Immature natural killer cell (primary cell): ENCODE data around the gene PRPF40A. TPM values are rescaled to one million over a fixed set of nuclear protein-coding genes. Genes with fewer than 3 reads are reported as not detected.
"Not testable (repeated sequence)": the region's sequence is repeated elsewhere in the genome, so short reads cannot be mapped to it uniquely, and the experiment has no call there.

Experiments
- DNase-seq, 3 donors: peaks; one replicate each; pipeline ENCODE4 v3.0.0; 2022; ENCODE audit warnings: mixed read lengths in 1 of 3
- H3K27ac Mint-ChIP-seq, 6 donors: one replicate each; pipeline ENCODE4 v1.8.0; 2020; ENCODE audit warnings: mixed read lengths in 6 of 6, mild to moderate bottlenecking in 5 of 6, inconsistent platforms in 4 of 6, moderate library complexity in 3 of 6
- H3K27me3 Mint-ChIP-seq, 3 donors: one replicate each; pipeline ENCODE4 v1.8.0; 2020 to 2021; ENCODE audit warnings: low read depth in 3 of 3, mild to moderate bottlenecking in 3 of 3, mixed read lengths in 3 of 3, moderate library complexity in 3 of 3, inconsistent platforms in 1 of 3
- H3K36me3 Mint-ChIP-seq, 3 donors: one replicate each; pipeline ENCODE4 v1.8.0; 2020; ENCODE audit warnings: mixed read lengths in 3 of 3, inconsistent platforms in 2 of 3, mild to moderate bottlenecking in 2 of 3
- H3K4me1 Mint-ChIP-seq, 2 donors: one replicate each; pipeline ENCODE4 v1.8.0; 2020; ENCODE audit warnings: inconsistent platforms in 2 of 2, mild to moderate bottlenecking in 2 of 2, mixed read lengths in 2 of 2, moderate library complexity in 1 of 2
- H3K4me3 Mint-ChIP-seq, 5 donors: one replicate each; pipeline ENCODE4 v1.8.0; 2020; ENCODE audit warnings: mild to moderate bottlenecking in 5 of 5, mixed read lengths in 5 of 5, inconsistent platforms in 3 of 5, moderate library complexity in 3 of 5
- H3K9me3 Mint-ChIP-seq, 6 donors: one replicate each; pipeline ENCODE4 v1.8.0; 2020; ENCODE audit warnings: mild to moderate bottlenecking in 6 of 6, mixed read lengths in 6 of 6, inconsistent platforms in 4 of 6, moderate library complexity in 3 of 6
- polyA plus RNA-seq, 3 donors: library from polyadenylated mRNA; unstranded; fragments of 300-500 nt; fragmentation: Illumina TruSeq; gene quantifications; one replicate each; pipeline ENCODE4 v1.2.3, GENCODE V29; 2021

Gene PRPF40A
- polyA plus RNA-seq, 3 donors from 2014 or later = 76.1 to 132 (median 85.7) TPM

DNA sequence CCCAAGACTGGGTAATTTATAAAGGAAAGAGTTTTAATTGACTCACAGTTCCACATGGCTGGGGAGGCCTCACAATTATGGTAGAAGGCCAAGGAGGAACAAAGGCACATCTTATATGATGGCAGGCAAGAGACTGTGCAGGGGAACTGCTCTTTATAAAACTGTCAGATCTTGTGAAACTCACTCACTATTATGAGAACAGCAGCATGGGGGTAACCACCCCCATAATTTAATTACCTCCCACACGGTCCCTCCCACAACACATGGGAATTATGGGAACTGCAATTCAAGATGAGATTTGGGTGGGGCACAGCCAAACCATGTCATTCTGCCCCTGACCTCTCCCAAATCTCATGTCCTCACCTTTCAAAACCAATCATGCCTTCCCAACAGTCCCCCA lies 20.2 kb upstream of the PRPF40A start:
- DNase-seq, H3K4me3 Mint-ChIP-seq, H3K27me3 Mint-ChIP-seq, H3K9me3 Mint-ChIP-seq, H3K4me1 Mint-ChIP-seq: not testable (repeated sequence)
- peaks cover 14 to 22% (median 22%) of the 10 kb centered on the region in 3 donors for H3K36me3 Mint-ChIP-seq
- H3K27ac Mint-ChIP-seq = peak overlapping the region in 1 of 6 donors; percentile 30

DNA sequence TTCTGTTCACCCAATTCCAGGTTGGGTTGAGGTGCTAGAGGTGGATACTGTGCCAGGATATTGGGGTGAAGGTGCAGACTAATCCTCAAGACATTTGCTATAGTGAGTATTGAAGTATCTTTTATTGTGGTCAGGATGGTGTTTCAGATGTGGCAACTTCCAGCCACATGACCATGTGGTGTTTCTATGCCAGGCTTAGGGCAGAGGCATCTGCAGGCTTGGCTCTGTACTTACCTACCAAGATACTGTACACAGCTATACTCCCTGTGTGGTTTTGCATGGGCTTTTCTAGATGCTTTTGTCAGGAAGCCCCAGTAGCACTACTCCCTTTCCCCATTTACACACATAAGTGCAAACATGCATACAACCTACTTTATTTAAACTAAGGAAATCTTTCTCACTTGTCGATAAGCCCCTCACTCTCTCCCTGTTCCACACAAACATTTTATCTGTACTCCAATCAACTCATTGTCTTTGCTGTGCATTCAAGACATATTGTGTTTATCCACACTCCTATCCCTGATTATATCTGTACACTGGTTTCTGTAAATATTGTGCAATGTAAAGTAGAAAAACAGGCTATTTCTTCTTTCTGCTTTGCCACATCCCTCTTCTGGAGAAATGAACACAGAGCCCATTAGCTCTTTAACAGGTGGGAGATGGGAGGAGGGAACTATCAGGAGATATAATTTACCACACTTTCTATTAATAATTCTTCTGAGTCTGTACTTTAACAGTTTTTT lies 13.5 kb upstream of the PRPF40A start:
- peaks cover 29 to 42% of the 10 kb centered on the region in 2 donors for H3K4me1 Mint-ChIP-seq
- peak; percentile 65 to 68 (median 68) for DNase-seq
- H3K27me3 Mint-ChIP-seq = peaks cover 0 to 11% (median 0%) of the 10 kb centered on the region in 3 donors
- H3K36me3 Mint-ChIP-seq = no peaks in the 10 kb centered on the region
- peak overlapping the region; percentile 30 to 91 (median 72) for H3K27ac Mint-ChIP-seq
- H3K9me3 Mint-ChIP-seq = no peaks in the 10 kb centered on the region
- peak overlapping the region; percentile 54 to 66 (median 57) for H3K4me3 Mint-ChIP-seq

DNA sequence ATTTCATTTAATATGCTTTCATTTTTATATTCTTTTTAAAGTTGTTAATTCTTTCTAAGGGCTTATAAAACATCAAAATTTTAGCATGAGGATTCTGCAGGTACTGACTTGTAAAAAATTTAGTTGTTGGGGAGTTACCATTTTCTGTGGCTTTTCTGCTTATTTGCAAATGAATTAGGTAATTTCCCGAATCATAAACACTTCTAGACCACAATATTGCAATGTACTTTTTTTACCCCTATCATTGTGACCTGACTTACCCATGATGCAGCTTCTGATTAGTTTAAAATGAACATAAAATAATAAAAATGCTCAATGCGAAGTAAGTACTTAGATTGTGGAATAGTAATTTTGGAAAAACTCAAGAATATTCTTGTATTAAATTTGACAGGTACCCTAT lies 12.6 kb upstream of the PRPF40A start:
- Mint-ChIP-seq H3K4me3 (peak overlapping the region; percentile 20 to 66 (median 57)), H3K27ac (peak overlapping the region; percentile 17 to 91 (median 64)), H3K27me3 (peaks cover 0 to 11% (median 0%) of the 10 kb centered on the region in 3 donors), H3K9me3 (no peaks in the 10 kb centered on the region), H3K36me3 (no peaks in the 10 kb centered on the region), H3K4me1 (peaks cover 29 to 42% of the 10 kb centered on the region in 2 donors)
- peak; percentile 23 to 44 (median 28) for DNase-seq

DNA sequence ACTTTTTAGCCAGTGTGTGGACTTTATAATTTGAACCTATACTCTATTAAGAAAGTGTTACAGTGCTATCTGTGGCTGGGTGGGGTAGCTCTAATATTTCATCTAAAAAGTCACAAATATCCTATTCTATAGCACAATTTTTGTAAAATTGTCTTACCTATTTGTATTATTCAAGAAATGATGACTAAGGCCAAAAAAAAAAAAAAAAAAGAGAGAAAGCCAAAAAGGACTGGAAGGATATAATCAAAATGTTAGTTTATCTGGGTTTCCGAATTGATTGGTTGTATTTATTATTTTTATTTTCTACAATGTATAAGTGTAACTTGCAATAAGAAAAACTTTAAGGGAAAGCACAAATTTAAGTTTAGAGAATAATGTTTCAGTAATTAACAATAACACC lies 6.7 kb upstream of the PRPF40A start:
- H3K4me1 Mint-ChIP-seq = peaks cover 22 to 37% of the 10 kb centered on the region in 2 donors
- no peak overlapping the region for H3K4me3 Mint-ChIP-seq
- no peaks in the 10 kb centered on the region for H3K9me3 Mint-ChIP-seq
- H3K27me3 Mint-ChIP-seq = peaks cover 0 to 3% (median under 1%) of the 10 kb centered on the region in 3 donors
- H3K27ac Mint-ChIP-seq = no peak overlapping the region
- H3K36me3 Mint-ChIP-seq = no peaks in the 10 kb centered on the region
- DNase-seq = no peak

DNA sequence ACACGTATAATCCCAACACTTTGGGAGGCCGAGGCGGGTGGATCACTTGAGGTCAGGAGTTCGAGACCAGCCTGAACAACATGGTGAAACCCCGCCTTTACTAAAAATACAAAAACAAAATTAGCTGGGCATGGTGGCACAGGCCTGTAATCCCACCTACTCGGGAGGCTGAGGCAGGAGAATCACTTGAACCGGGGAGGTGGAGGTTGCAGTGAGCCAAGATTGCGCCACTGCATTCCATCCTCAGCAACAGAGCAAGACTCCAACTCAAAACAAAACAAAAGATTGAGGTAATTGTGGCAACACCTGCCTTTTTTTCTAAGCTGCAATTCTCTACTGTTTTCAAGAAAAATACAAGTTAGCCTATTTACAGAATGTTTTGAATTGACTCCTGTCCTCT lies 5.4 kb upstream of the PRPF40A start:
- Mint-ChIP-seq H3K27me3 (peaks cover 10 to 15% (median 12%) of the 10 kb centered on the region in 3 donors), H3K4me1 (peaks cover 23 to 33% of the 10 kb centered on the region in 2 donors)
- not testable (repeated sequence) for DNase-seq, H3K9me3 Mint-ChIP-seq, H3K27ac Mint-ChIP-seq, H3K36me3 Mint-ChIP-seq, H3K4me3 Mint-ChIP-seq

DNA sequence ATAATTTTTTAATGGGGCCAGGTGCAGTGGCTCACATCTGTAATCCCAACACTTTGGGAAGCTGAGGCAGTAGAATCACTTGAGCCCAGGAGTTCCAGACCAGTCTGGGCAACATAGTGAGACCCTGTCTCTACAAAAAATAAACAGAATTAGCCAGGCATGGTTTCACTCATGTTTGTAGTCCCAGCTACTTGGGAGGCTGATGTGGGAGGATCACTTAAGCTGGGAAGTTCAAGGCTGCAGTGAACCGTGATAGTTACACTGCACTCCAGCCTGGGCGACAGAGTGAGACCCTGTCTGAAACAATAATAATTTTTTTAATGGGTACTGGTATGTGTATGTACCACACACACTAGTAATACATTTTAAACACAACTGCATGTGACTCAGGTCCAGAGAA lies 3.5 kb upstream of the PRPF40A start:
- H3K27me3 Mint-ChIP-seq = peaks cover 19 to 24% (median 23%) of the 10 kb centered on the region in 3 donors
- H3K9me3 Mint-ChIP-seq = no peaks in the 10 kb centered on the region
- no peak for DNase-seq
- no peak overlapping the region for H3K27ac Mint-ChIP-seq
- peaks cover 38 to 50% of the 10 kb centered on the region in 2 donors for H3K4me1 Mint-ChIP-seq
- H3K36me3 Mint-ChIP-seq = no peaks in the 10 kb centered on the region
- peak overlapping the region in 3 of 5 donors; percentile 1 to 94 (median 4) for H3K4me3 Mint-ChIP-seq

DNA sequence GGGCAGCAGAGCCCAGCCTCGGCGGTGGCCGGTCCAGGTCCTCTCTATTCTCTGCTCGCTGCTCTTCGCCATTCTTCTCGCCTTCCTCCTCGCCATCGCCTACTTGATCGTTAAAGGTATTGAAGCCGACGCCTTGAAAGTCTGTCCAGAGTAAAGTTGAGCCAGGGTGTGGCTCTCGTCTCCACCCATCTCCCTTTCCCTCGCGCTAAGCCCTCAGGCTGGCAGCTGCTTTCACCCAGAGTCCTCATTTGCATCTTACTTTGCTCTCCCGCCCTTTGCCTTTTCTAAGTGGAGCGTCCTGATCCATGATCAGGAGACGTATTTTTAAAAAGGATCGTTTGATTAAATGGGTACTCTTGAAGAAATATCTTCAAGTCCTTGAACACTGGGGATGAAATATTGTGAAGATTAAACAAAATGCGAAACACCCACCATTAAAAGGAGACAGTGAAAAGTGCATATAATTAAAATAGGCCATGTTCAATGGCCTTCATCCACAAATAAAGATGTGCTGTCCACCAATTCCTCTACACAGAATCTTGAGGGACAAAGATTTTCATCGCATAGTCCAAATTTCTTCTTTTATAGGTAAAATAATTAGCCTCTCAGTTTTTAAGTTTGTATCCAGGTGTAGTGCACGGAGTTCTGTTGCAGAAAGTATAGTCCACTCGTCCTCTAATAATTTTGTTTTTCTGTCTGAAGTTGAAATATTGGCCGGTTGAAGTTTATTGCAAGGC lies 1.8 kb upstream of the PRPF40A start:
- Mint-ChIP-seq H3K27me3 (peaks cover 19 to 24% (median 23%) of the 10 kb centered on the region in 3 donors), H3K27ac (peak overlapping the region; percentile 96 to 98 (median 96)), H3K4me1 (peaks cover 45 to 67% of the 10 kb centered on the region in 2 donors), H3K36me3 (no peaks in the 10 kb centered on the region), H3K9me3 (no peaks in the 10 kb centered on the region), H3K4me3 (peak overlapping the region; percentile 94 to 99 (median 98))
- no peak for DNase-seq

DNA sequence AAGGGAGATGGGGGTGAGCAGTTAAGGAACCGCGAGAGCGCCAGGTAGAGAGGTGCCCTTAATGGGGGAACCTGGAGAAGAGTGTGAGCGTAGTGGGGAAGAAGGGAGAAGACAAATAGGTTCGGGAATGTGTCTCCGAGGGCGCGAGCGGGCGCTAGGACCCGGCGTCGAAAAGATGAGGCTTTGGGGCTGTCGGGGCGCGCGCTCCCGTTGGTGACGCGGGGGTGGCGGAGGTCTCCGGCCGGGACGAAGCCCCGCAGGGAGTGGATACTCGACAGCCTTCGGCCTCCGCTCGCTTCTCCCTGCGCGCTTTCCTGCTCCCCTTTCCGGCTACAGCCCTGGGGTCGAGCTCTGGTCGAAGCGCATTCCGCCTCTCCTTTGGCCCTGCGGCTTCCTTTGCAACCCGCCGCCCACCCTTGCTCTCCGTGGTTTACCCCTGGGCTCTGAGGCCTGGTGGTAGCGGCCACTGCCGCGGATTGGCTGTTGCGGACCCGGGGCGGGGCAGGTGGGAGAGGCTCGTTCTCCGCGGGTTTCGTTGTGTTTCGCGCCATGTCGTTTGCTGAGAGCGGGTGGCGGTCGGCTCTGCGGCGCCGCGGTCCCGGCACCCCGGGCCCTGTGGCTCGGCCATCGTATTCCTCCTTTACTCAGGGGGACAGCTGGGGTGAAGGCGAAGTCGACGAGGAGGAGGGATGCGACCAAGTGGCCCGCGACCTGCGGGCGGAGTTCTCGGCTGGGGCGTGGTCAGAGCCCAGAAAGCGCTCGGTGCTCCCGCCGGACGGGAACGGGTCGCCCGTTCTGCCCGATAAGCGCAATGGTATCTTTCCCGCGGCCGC lies 1.0 kb upstream of the PRPF40A start, which contains the start of gene ARL6IP6:
Gene ARL6IP6 (plus strand): TSS at position 545 of the 833 bp plus-strand sequence. CDS start 5 bp downstream, at position 550.
- Mint-ChIP-seq H3K27me3 (peaks cover 19 to 24% (median 23%) of the 10 kb centered on the region in 3 donors), H3K9me3 (no peaks in the 10 kb centered on the region), H3K27ac (peak within 1 kb of the TSS; percentile 96 to 98 (median 96)), H3K4me1 (peaks cover 44 to 75% of the 10 kb centered on the region in 2 donors), H3K36me3 (no peaks in the 10 kb centered on the region), H3K4me3 (peak within 1 kb of the TSS; percentile 94 to 99 (median 98))
- DNase-seq = peak; percentile 94 to 96 (median 94)

DNA sequence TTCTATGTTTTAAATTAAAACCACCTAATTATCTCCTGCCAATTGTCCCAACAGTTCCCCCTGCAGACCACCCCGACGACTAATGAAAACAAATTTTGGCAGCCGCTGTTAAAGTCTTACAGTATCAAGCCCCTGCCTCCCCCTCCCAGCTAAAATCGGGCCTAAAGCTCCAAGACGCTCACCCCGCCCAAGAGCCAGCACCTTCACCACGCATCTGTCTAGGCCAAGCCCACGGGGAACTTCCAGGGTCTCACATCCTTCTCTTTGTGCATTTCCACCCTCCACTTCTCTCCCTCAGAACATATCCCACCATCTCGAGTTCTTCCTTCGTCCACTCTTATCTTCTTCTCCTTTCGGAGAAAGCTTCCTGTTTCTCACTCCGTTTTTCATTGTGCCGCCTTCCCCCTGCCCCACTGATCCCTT lies 445 bp downstream of the PRPF40A start:
- peak overlapping the region; percentile 94 to 99 (median 98) for H3K4me3 Mint-ChIP-seq
- peak overlapping the region; percentile 96 to 98 (median 96) for H3K27ac Mint-ChIP-seq
- peaks cover 19 to 24% (median 23%) of the 10 kb centered on the region in 3 donors for H3K27me3 Mint-ChIP-seq
- peaks cover 50 to 81% of the 10 kb centered on the region in 2 donors for H3K4me1 Mint-ChIP-seq
- DNase-seq = no peak
- peaks cover 0 to 4% (median 0%) of the 10 kb centered on the region in 3 donors for H3K36me3 Mint-ChIP-seq
- H3K9me3 Mint-ChIP-seq = no peaks in the 10 kb centered on the region

DNA sequence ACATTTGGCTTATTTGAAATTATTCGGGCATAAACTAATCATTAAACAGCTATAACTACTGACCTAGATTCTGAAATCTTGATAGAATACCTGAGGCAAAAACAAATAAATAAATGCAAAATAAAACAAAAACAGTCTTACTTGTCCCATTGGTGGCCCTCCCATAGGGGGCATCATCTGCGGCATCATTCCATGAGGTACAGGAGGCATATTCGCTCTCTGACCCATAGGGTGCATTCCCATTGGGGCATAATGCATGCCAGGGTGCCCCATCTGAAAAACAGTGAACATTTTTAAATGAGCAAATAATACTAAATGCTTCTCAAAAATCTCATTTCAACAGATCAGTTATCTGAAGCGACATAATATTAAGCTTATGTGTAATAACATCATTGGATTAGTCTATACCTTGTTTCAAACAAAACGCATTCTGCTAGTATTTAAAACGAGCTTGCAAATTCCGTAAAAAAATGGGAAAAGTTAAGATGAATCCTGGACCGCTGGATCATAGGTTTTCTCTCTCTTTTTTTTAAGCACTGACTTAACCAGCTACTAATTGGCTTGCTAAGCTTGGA lies 1.3 kb downstream of the PRPF40A start:
- peaks cover 19 to 24% (median 23%) of the 10 kb centered on the region in 3 donors for H3K27me3 Mint-ChIP-seq
- H3K4me3 Mint-ChIP-seq = peak overlapping the region; percentile 94 to 99 (median 98)
- no peaks in the 10 kb centered on the region for H3K9me3 Mint-ChIP-seq
- H3K4me1 Mint-ChIP-seq = peaks cover 49 to 82% of the 10 kb centered on the region in 2 donors
- DNase-seq = peak in 1 of 3 donors; percentile 25
- peak overlapping the region; percentile 96 to 98 (median 96) for H3K27ac Mint-ChIP-seq
- H3K36me3 Mint-ChIP-seq = peaks cover 0 to 7% (median 0%) of the 10 kb centered on the region in 3 donors

DNA sequence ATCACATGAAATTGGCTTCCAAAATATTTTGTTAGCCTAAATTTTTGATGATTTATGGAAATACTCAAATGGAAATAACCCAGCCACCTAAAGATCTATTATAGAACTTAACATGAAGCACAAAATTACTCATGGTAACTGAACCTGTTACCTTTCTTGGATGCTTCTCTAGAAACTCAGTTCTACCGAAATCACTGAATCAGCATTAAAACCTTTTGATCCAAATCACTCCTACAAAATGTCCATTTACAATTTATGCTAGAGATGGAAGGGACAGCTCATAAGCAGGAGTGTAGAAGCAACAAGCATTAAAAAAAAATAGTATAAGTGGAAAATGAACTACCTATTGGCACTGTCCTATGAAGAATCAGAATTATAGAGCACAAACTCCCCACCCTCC lies 2.1 kb downstream of the PRPF40A start:
- Mint-ChIP-seq H3K36me3 (peaks cover 0 to 7% (median 5%) of the 10 kb centered on the region in 3 donors), H3K9me3 (no peaks in the 10 kb centered on the region), H3K4me3 (peak overlapping the region in 4 of 5 donors; percentile 17 to 99 (median 32)), H3K27ac (peak overlapping the region in 3 of 6 donors; percentile 35 to 60 (median 36)), H3K4me1 (peaks cover 50 to 84% of the 10 kb centered on the region in 2 donors), H3K27me3 (peaks cover 19 to 24% (median 23%) of the 10 kb centered on the region in 3 donors)
- no peak for DNase-seq

DNA sequence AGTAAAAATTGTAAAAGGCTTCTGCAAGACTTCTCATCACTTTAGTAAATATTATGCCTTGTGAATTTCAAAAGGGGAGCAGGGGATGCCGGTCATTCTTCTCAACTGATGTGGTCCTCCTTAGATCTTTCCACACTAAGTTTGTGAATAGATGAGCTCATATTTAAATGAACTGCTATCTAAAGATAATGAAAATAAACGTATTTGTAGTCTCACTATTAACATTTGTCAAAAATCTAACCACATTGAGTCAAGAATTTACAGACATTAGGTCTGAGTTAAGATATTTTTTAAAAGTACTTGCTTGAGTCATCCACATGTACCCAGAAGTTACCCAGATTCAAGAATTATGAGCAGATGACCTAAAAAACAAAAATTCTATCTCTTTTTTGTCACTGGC lies 6.5 kb downstream of the PRPF40A start:
- peaks cover 0 to 14% (median 9%) of the 10 kb centered on the region in 3 donors for H3K36me3 Mint-ChIP-seq
- H3K27me3 Mint-ChIP-seq = peaks cover 0 to 2% (median 0%) of the 10 kb centered on the region in 3 donors
- no peak overlapping the region for H3K4me3 Mint-ChIP-seq
- no peak overlapping the region for H3K27ac Mint-ChIP-seq
- no peak for DNase-seq
- H3K9me3 Mint-ChIP-seq = no peaks in the 10 kb centered on the region
- H3K4me1 Mint-ChIP-seq = peaks cover 54 to 90% of the 10 kb centered on the region in 2 donors

DNA sequence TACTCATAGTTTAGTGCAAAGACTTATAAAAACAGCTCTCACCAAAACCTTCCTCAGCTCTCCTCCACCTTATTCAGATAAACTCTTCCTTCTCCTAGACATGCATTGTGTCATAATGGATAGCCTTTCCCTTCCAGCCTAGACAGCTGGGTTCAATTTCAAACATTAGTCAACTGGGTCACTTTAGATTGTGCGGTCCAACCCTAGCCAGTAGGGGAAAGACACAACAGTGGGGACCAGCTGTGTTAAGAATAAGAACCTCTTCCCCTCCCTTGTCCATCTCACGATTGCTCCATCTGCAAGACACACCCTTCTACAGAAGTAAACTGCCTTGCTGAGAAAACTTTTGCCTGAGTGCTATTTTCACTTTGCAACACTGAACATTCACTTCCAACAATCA lies 8.5 kb downstream of the PRPF40A start:
- H3K36me3 Mint-ChIP-seq = peaks cover 0 to 14% (median 9%) of the 10 kb centered on the region in 3 donors

More for the DNA sequence above, 8.5 kb downstream of the PRPF40A start:
- no peak overlapping the region for H3K4me3 Mint-ChIP-seq
- DNase-seq = no peak
- no peaks in the 10 kb centered on the region for H3K9me3 Mint-ChIP-seq
- peaks cover 59 to 90% of the 10 kb centered on the region in 2 donors for H3K4me1 Mint-ChIP-seq
- peak overlapping the region in 1 of 6 donors; percentile 43 for H3K27ac Mint-ChIP-seq
- H3K27me3 Mint-ChIP-seq = peaks cover 0 to 2% (median 0%) of the 10 kb centered on the region in 3 donors
